ENCODE data around the gene NPAS3.

DNA sequence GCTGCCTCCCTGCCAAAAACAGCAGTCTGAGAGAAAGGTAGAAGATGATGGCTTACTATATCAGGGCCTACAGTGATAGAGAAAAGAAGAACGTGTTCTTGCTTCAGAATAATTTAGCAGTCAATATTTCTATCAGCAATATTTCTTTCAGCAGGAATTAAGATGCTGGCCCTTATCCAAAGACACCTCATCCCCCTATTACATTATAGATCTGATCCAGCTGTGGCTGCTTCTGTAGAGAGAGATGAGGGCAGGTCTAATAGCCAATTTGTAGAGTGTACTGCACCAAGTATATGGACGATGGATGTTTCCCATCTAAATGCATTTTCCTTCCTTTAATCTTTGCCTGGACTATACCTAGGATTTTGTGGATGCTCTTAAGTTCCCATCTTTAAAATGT lies 451.7 kb downstream of the NPAS3 start:
- TF ChIP-seq, protein P1, sequence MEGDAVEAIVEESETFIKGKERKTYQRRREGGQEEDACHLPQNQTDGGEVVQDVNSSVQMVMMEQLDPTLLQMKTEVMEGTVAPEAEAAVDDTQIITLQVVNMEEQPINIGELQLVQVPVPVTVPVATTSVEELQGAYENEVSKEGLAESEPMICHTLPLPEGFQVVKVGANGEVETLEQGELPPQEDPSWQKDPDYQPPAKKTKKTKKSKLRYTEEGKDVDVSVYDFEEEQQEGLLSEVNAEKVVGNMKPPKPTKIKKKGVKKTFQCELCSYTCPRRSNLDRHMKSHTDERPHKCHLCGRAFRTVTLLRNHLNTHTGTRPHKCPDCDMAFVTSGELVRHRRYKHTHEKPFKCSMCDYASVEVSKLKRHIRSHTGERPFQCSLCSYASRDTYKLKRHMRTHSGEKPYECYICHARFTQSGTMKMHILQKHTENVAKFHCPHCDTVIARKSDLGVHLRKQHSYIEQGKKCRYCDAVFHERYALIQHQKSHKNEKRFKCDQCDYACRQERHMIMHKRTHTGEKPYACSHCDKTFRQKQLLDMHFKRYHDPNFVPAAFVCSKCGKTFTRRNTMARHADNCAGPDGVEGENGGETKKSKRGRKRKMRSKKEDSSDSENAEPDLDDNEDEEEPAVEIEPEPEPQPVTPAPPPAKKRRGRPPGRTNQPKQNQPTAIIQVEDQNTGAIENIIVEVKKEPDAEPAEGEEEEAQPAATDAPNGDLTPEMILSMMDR (conservative IDR thresholded peaks at IDR 0.05; ENCODE audit: low read depth, low read length), result no peak
- no peak for TF ChIP-seq EZH2 (IDR thresholded peaks at IDR 0.05; ENCODE audit: low read length, unreplicated experiment)

All from PC-3 (cell line).